ENCODE measurements around the gene GPRIN2. TPM values are rescaled to one million over a fixed set of nuclear protein-coding genes. Genes with fewer than 3 reads are reported as not detected.

GPRIN2 gene
- total RNA-seq, 1 donor from 2014 or later, result not detected

DNA sequence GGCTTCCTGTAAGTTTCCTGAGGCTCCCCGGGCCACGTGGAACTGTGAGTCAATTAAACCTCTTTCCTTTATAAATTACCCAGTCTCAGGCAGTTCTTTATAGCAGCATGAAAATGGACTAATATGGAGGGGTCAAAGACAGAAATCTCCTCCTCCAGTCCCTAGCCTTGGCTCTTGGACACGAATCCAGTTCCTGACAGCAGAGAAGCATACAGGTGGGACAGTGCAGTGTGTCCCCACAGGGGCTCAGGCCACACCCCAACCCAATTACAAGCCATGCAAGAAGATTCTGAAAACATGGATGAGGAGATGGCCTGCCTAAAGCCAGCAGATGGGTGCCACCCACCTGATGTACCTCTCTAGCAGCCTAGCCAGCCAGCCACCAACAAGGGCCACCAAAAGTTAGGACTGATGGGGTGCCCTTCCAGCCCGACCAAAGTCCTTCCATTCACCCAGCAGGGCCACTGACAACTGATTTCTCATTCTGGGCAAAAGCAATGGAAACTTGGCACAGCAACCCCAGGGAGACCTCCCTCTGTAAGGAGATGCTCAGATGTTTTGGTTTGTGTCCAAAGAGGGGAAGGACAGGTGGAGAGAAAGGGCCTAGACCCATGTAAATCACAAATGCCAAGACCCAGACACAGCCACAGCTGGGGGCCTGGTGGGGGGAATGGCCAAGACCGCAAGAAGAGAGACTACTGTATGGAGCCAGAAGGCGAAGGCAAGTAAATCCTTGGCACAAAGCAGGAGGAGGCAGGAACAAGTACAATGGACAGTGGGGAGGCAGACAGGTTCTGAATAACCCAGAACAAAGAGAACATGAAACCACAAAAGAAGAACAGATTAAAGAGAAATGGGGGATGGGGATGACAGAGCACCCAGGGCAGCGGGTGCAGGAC is 13.6 kb downstream of the GPRIN2 start:
- Histone ChIP-seq H3K9me3 (replicated peaks) (no peaks in the 10 kb centered on the region), H3K4me1 (peaks cover 5% of the 10 kb centered on the region), H3K27ac (replicated peaks) (no peak overlapping the region), H3K27me3 (ENCODE audit: low read depth) (peaks cover 98% of the 10 kb centered on the region), H3K4me3 (no peak overlapping the region), H3K36me3 (no peaks in the 10 kb centered on the region)
- intact Hi-C loops (cut with micrococcal nuclease), result no loop called here
- no peak for TF ChIP-seq CTCF (IDR thresholded peaks at IDR 0.05; ENCODE audit: borderline replicate concordance)
- peak; percentile 11 for DNase-seq

GRCh38 chr10:46541735-46542566 is 14.5 kb downstream of the GPRIN2 start:
- DNase-seq, result peak; percentile 12
- no peak for TF ChIP-seq CTCF (IDR thresholded peaks at IDR 0.05; ENCODE audit: borderline replicate concordance)
- Histone ChIP-seq H3K4me3 (no peak overlapping the region), H3K27me3 (ENCODE audit: low read depth) (peaks cover 97% of the 10 kb centered on the region), H3K4me1 (peaks cover 5% of the 10 kb centered on the region), H3K9me3 (replicated peaks) (no peaks in the 10 kb centered on the region), H3K36me3 (no peaks in the 10 kb centered on the region), H3K27ac (replicated peaks) (no peak overlapping the region)
- intact Hi-C loops (cut with micrococcal nuclease), result no loop called here

GRCh38 chr10:46541017-46541661 is 15.3 kb downstream of the GPRIN2 start:
- intact Hi-C loops (cut with micrococcal nuclease), result no loop called here
- TF ChIP-seq CTCF (IDR thresholded peaks at IDR 0.05; ENCODE audit: borderline replicate concordance), result peak; percentile 57
- DNase-seq, result peak; percentile 37

GRCh38 chr10:46540412-46541016 is 15.9 kb downstream of the GPRIN2 start:
- intact Hi-C loops (cut with micrococcal nuclease), result no loop called here
- no peak overlapping the region for H3K4me3 ChIP-seq

More at GRCh38 chr10:46541017-46541661, 15.3 kb downstream of the GPRIN2 start:
- Histone ChIP-seq H3K9me3 (replicated peaks) (no peaks in the 10 kb centered on the region), H3K4me3 (peak overlapping the region; percentile 46), H3K27ac (replicated peaks) (no peak overlapping the region), H3K4me1 (peaks cover 5% of the 10 kb centered on the region), H3K27me3 (ENCODE audit: low read depth) (peaks cover 97% of the 10 kb centered on the region), H3K36me3 (no peaks in the 10 kb centered on the region)

More at GRCh38 chr10:46540412-46541016, 15.9 kb downstream of the GPRIN2 start:
- TF ChIP-seq CTCF (IDR thresholded peaks at IDR 0.05; ENCODE audit: borderline replicate concordance), result no peak
- no peaks in the 10 kb centered on the region for H3K36me3 ChIP-seq
- H3K27me3 ChIP-seq (ENCODE audit: low read depth), result peaks cover 97% of the 10 kb centered on the region
- H3K27ac ChIP-seq (replicated peaks), result no peak overlapping the region
- no peaks in the 10 kb centered on the region for H3K9me3 ChIP-seq (replicated peaks)
- no peak for DNase-seq
- H3K4me1 ChIP-seq, result peaks cover 5% of the 10 kb centered on the region

Data from left ventricle myocardium inferior (tissue), 1 donor.